Spinal cord (tissue), 10 donors: ENCODE results near the gene CNTFR. TPM values are rescaled to one million over a fixed set of nuclear protein-coding genes. Genes with fewer than 3 reads are reported as not detected.
A peak's percentile ranks its signal among the peaks of the same experiment; 100 is the strongest.

ENCODE experiments used
- DNase-seq, 6 donors: peaks; one replicate each; pipeline versions ENCODE4 v3.0.0 to v3.0.0-alpha.2; 2013 to 2015; ENCODE audit warnings: low spot score in 6 of 6, low read depth in 4 of 6
- H3K27ac ChIP-seq: one replicate; pipeline ENCODE4 v1.5.1; 2013; ENCODE audit warnings: low read depth, low read length, control low read depth
- H3K27me3 ChIP-seq: one replicate; pipeline ENCODE4 v1.6.1; 2013; ENCODE audit warnings: low read length; ENCODE audit not compliant: control insufficient read depth, insufficient read depth
- H3K36me3 ChIP-seq: one replicate; pipeline ENCODE4 v1.6.1; 2013; ENCODE audit warnings: low read length; ENCODE audit not compliant: control insufficient read depth, insufficient read depth
- H3K4me1 ChIP-seq: one replicate; pipeline ENCODE4 v1.6.1; 2013; ENCODE audit warnings: low read length; ENCODE audit not compliant: control insufficient read depth, insufficient read depth
- H3K4me3 ChIP-seq: one replicate; pipeline ENCODE4 v1.5.1; 2013; ENCODE audit warnings: low read depth, low read length, control low read depth
- H3K9me3 ChIP-seq: one replicate; pipeline ENCODE4 v1.6.1; 2013; ENCODE audit warnings: low read length; ENCODE audit not compliant: control insufficient read depth, insufficient read depth
- WGBS: methylation state at CpG from one replicate; pipeline ENCODE4 v1.1.5; 2013; ENCODE audit warnings: missing lambda C conversion rate; ENCODE audit not compliant: insufficient coverage; 5-methylcytosine and 5-hydroxymethylcytosine counted together
- polyA plus RNA-seq, 2 donors: library from polyadenylated mRNA; unstranded; fragments of 120-200 nt; gene quantifications; one replicate each; pipeline ENCODE4 v1.2.1, GENCODE V29; 2013; ENCODE audit not compliant: insufficient read length in 2 of 2
- total RNA-seq, 2 donors: library from RNA; depleted of rRNA in 1 of 2; stranded (reverse); fragments of 120-200 nt in 1 of 2; fragments of >200 nt in 1 of 2; gene quantifications; one replicate each; pipeline versions ENCODE4 v1.2.3 to v1.2.4, GENCODE V29; 2013 to 2014
- donor health status: healthy.

The CNTFR gene
- total and polyA plus RNA-seq, 4 donors, result 9.6 to 110 (median 62.3) TPM

- H3K27ac ChIP-seq, result no peak overlapping the region
- DNase-seq, result no peak
- WGBS, result 89% methylated on average over 16 of the region's 16 CpGs
- no peaks in the 10 kb centered on the region for H3K27me3 ChIP-seq
- H3K36me3 ChIP-seq, result peaks cover 70% of the 10 kb centered on the region
- no peak overlapping the region for H3K4me3 ChIP-seq
- no peaks in the 10 kb centered on the region for H3K9me3 ChIP-seq
- peaks cover 32% of the 10 kb centered on the region for H3K4me1 ChIP-seq
Observed at GRCh38 chr9:34564617-34565016, 24.9 kb downstream of the CNTFR start.

- peaks cover 75% of the 10 kb centered on the region for H3K36me3 ChIP-seq
- WGBS, result 86% methylated on average over 5 of the region's 5 CpGs
- H3K9me3 ChIP-seq, result no peaks in the 10 kb centered on the region
- no peaks in the 10 kb centered on the region for H3K27me3 ChIP-seq
- peaks cover 29% of the 10 kb centered on the region for H3K4me1 ChIP-seq
- no peak overlapping the region for H3K4me3 ChIP-seq
- DNase-seq, result no peak
- no peak overlapping the region for H3K27ac ChIP-seq
Observed at GRCh38 chr9:34563262-34563661, 26.3 kb downstream of the CNTFR start.

- no peak for DNase-seq
- no peaks in the 10 kb centered on the region for H3K27me3 ChIP-seq
- 80% methylated on average over 7 of the region's 7 CpGs for WGBS
- H3K27ac ChIP-seq, result no peak overlapping the region
- H3K4me3 ChIP-seq, result no peak overlapping the region
- H3K36me3 ChIP-seq, result peaks cover 77% of the 10 kb centered on the region
- H3K4me1 ChIP-seq, result peaks cover 32% of the 10 kb centered on the region
- H3K9me3 ChIP-seq, result no peaks in the 10 kb centered on the region
Observed at GRCh38 chr9:34562135-34562745, 27.3 kb downstream of the CNTFR start.

GRCh38 chr9:34560599-34561214, 28.8 kb downstream of the CNTFR start:
- Histone ChIP-seq H3K9me3 (no peaks in the 10 kb centered on the region), H3K4me1 (peaks cover 26% of the 10 kb centered on the region), H3K27ac (no peak overlapping the region), H3K27me3 (no peaks in the 10 kb centered on the region), H3K4me3 (no peak overlapping the region), H3K36me3 (peaks cover 75% of the 10 kb centered on the region)
- DNase-seq, result no peak
- WGBS, result 60% methylated on average over 19 of the region's 21 CpGs

- Histone ChIP-seq H3K9me3 (no peaks in the 10 kb centered on the region), H3K27me3 (no peaks in the 10 kb centered on the region), H3K4me3 (no peak overlapping the region), H3K27ac (no peak overlapping the region), H3K36me3 (peaks cover 75% of the 10 kb centered on the region), H3K4me1 (peaks cover 34% of the 10 kb centered on the region)
- 29% methylated on average over 14 of the region's 21 CpGs for WGBS
- peak in 1 of 6 donors; percentile 68 for DNase-seq
Observed at GRCh38 chr9:34559624-34560455, 29.7 kb downstream of the CNTFR start.

- Histone ChIP-seq H3K4me1 (peaks cover 41% of the 10 kb centered on the region), H3K36me3 (peaks cover 75% of the 10 kb centered on the region), H3K4me3 (no peak overlapping the region), H3K27ac (no peak overlapping the region), H3K27me3 (no peaks in the 10 kb centered on the region), H3K9me3 (no peaks in the 10 kb centered on the region)
- WGBS, result 69% methylated on average over 9 of the region's 17 CpGs
- DNase-seq, result no peak
Observed at GRCh38 chr9:34558919-34559623, 30.5 kb downstream of the CNTFR start.

- Histone ChIP-seq H3K36me3 (peaks cover 75% of the 10 kb centered on the region), H3K9me3 (no peaks in the 10 kb centered on the region), H3K4me3 (no peak overlapping the region), H3K27ac (no peak overlapping the region), H3K27me3 (no peaks in the 10 kb centered on the region), H3K4me1 (peaks cover 41% of the 10 kb centered on the region)
- 73% methylated on average over 8 of the region's 9 CpGs for WGBS
- no peak for DNase-seq
Observed at GRCh38 chr9:34558364-34558763, 31.2 kb downstream of the CNTFR start.

GRCh38 chr9:34557426-34558321, 31.9 kb downstream of the CNTFR start:
- Histone ChIP-seq H3K27me3 (no peaks in the 10 kb centered on the region), H3K36me3 (peaks cover 76% of the 10 kb centered on the region), H3K27ac (no peak overlapping the region), H3K4me1 (peaks cover 41% of the 10 kb centered on the region), H3K4me3 (no peak overlapping the region), H3K9me3 (no peaks in the 10 kb centered on the region)
- DNase-seq, result no peak
- WGBS, result 74% methylated on average over 10 of the region's 19 CpGs

GRCh38 chr9:34556949-34557348, 32.6 kb downstream of the CNTFR start:
- no peaks in the 10 kb centered on the region for H3K9me3 ChIP-seq
- WGBS, result 73% methylated on average over 2 of the region's 6 CpGs

More at GRCh38 chr9:34556949-34557348, 32.6 kb downstream of the CNTFR start:
- no peak for DNase-seq
- Histone ChIP-seq H3K27me3 (no peaks in the 10 kb centered on the region), H3K36me3 (peaks cover 76% of the 10 kb centered on the region), H3K4me1 (peaks cover 41% of the 10 kb centered on the region), H3K27ac (no peak overlapping the region), H3K4me3 (no peak overlapping the region)
